K562 (cell line): ENCODE results near the gene DTWD2. TPM values are rescaled to one million over a fixed set of nuclear protein-coding genes. Genes with fewer than 3 reads are reported as not detected.

Experiments used
- ARHGAP35 ChIP-seq: fragments of 450-650 bp; IDR thresholded peaks from 2 replicates; pipeline ENCODE4 v1.6.1; 2018; ENCODE audit not compliant: partially characterized antibody
- BDP1 ChIP-seq: IDR thresholded peaks from 3 replicates; pipeline ENCODE4 v1.6.1; 2011; ENCODE audit not compliant: insufficient read length, insufficient read depth
- BRD9 ChIP-seq: fragments of 450-650 bp; IDR thresholded peaks from 2 replicates; pipeline ENCODE4 v1.6.1; 2018; ENCODE audit warnings: low read depth; ENCODE audit not compliant: partially characterized antibody
- CBX2 ChIP-seq: fragments of 200-600 bp; sonication (generic); IDR thresholded peaks from one replicate; pipeline ENCODE4 v1.6.1; 2012; ENCODE audit warnings: mild to moderate bottlenecking, low read length, inconsistent platforms; ENCODE audit not compliant: insufficient read depth, poor library complexity, severe bottlenecking
- CBX5 ChIP-seq: IDR thresholded peaks from 2 replicates; pipeline ENCODE4 v1.6.1; 2014; ENCODE audit warnings: low read depth, borderline replicate concordance
- CCAR2 ChIP-seq: fragments of 200-400 bp; formaldehyde crosslinking; IDR thresholded peaks from 2 replicates; pipeline ENCODE4 v1.6.1; 2017; ENCODE audit warnings: mild to moderate bottlenecking, low read depth, low read length
- ETS2 ChIP-seq: IDR thresholded peaks from 2 replicates; pipeline ENCODE4 v1.6.1; 2016; ENCODE audit warnings: borderline replicate concordance, missing genetic modification characterization, mild to moderate bottlenecking, moderate library complexity, missing compliant biosample characterization; ENCODE audit not compliant: poor library complexity, severe bottlenecking
- FOXK1 ChIP-seq: sonication (generic); formaldehyde crosslinking; IDR thresholded peaks from 2 replicates; pipeline ENCODE4 v1.8.0; 2022; ENCODE audit warnings: missing genetic modification reagents, mild to moderate bottlenecking, borderline replicate concordance
- HEY1 ChIP-seq: fragments of 250-450 bp; sonication (Bioruptor Pico); IDR thresholded peaks from 2 replicates; pipeline ENCODE4 v1.5.0; 2020; ENCODE audit warnings: mild to moderate bottlenecking, moderate library complexity, borderline replicate concordance
- MAFK ChIP-seq: IDR thresholded peaks from 2 replicates; pipeline ENCODE4 v1.6.1; 2011; ENCODE audit warnings: low read length, improper control_type of control experiment
- MAZ ChIP-seq, 2 experiments: fragments of 450-650 bp in 1 of 2; sonication (generic) in 1 of 2; formaldehyde crosslinking; IDR thresholded peaks in 1 of 2; conservative IDR thresholded peaks in 1 of 2; 2 replicates each; pipeline versions ENCODE4 v1.4.0 to v1.5.0; 2020; ENCODE audit warnings: mild to moderate bottlenecking in 1 of 2, missing genetic modification reagents in 1 of 2
- PHB2 ChIP-seq: fragments of 450-650 bp; IDR thresholded peaks from 2 replicates; pipeline ENCODE4 v1.6.1; 2017; ENCODE audit warnings: low read depth
- PML ChIP-seq: IDR thresholded peaks from 2 replicates; pipeline ENCODE4 v1.6.1; 2012; ENCODE audit warnings: low read length, inconsistent platforms
- STAG1 ChIP-seq: sonication (generic); formaldehyde crosslinking; IDR thresholded peaks from 2 replicates; pipeline ENCODE4 v1.5.0; 2020; ENCODE audit warnings: missing genetic modification reagents, borderline replicate concordance
- U2AF1 ChIP-seq: fragments of 200-400 bp; formaldehyde crosslinking; optimal IDR thresholded peaks from 2 replicates; pipeline ENCODE3; 2017; ENCODE audit warnings: mild to moderate bottlenecking, low read depth, low read length, moderate library complexity
- ZBTB7A ChIP-seq: IDR thresholded peaks from 2 replicates; pipeline ENCODE4 v1.6.1; 2011; ENCODE audit warnings: low read depth, mild to moderate bottlenecking, low read length, moderate library complexity, borderline replicate concordance; ENCODE audit not compliant: control insufficient read depth
- ZNF507 ChIP-seq: conservative IDR thresholded peaks from 2 replicates; pipeline ENCODE4 v1.6.1; 2017; ENCODE audit warnings: missing genetic modification characterization, missing compliant biosample characterization
- polyA plus RNA-seq, 8 experiments: library from polyadenylated mRNA; depleted of rRNA in 4 of 8; stranded (reverse) in 5 of 8; unstranded in 3 of 8; fragments of >200 nt; fragmentation: Nextera tagmentation in 2 of 8; fragmentation: Illumina TruSeq in 1 of 8; extraction: Ambion mirVana in 2 of 8; extraction: Trizol in 1 of 8; gene quantifications; 2 replicates each; pipeline versions ENCODE4 v1.2.1 to v1.2.3, GENCODE V29; 2011 to 2014; ENCODE audit warnings: inconsistent platforms in 1 of 8, missing spikeins in 1 of 8
- total RNA-seq, 7 experiments: library from RNA; depleted of rRNA in 6 of 7; stranded (reverse); fragments of >200 nt in 6 of 7; fragmentation: Illumina TruSeq in 2 of 7; extraction: Trizol in 2 of 7; gene quantifications; 2 replicates each; pipeline versions ENCODE4 v1.2.1 to v1.2.3, GENCODE V29; 2011 to 2021; ENCODE audit warnings: low replicate concordance in 1 of 7
- TF ChIP-seq, protein P1 (sequence below): sonication (generic); formaldehyde crosslinking; IDR thresholded peaks from 2 replicates; pipeline ENCODE4 v1.8.1; 2023; ENCODE audit warnings: mild to moderate bottlenecking, missing genetic modification reagents
- TF ChIP-seq, protein P2 (sequence below): fragments of 200-800 bp; sonication (Bioruptor generic); IDR thresholded peaks from 2 replicates; pipeline ENCODE4 v1.6.1; 2016; ENCODE audit warnings: missing genetic modification characterization, missing compliant biosample characterization
- TF ChIP-seq, protein P3 (sequence below): sonication (generic); formaldehyde crosslinking; IDR thresholded peaks from 2 replicates; pipeline ENCODE4 v1.8.0; 2022; ENCODE audit warnings: mild to moderate bottlenecking, missing genetic modification reagents

The DTWD2 gene
- total and polyA plus RNA-seq, 9 of the 15 experiments (the other 6 are each of a cell fraction or from before 2014, with no cell fraction given): 0.99 to 10.8 (median 4.1) TPM

DNA sequence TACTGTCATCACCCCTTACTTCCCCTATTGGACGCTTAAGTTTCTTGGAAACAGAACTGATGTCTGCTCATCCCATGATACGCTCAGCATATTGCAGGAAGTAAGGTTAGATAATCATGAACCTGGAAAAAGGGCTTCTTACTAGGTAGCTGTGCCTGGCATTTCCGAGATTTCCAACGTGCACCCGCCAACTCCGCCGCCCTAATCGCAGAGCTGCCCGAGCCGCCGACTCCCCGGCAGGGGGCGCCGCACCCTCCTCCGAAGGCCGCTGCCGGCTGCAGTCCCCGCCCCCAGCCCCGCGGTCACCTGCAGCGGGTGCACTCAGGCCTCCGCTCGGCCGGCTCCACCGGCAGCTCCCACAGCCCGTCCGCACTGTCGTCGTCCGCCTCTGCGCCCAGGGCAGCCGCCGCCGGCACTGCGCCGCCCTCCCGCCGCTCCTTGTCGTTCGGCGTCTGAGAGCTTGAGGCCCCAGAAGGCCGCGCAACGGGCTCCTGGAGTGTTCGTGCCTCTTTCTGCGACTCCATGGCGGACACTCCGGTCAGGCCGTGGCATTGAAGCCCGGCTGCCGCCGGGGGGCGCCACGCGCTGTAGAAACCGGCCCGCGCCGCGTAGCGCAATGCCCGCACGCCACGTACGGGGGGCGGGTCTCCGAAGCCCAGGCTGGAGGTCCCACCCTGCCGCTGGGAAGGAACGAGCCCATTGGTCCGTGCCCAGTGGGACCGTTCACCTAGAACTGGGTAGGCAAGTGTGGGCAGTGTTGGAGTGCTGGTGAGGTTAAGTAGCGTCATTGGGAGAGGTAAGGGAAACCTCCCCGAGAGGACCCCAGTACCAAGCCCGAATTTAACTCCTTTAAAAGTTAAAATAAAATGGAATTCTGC is at the start of gene DTWD2 (continued):
- TF ChIP-seq U2AF1 (peak; percentile 83), ARHGAP35 (no peak), FOXK1 (no peak), ZBTB7A (peak; percentile 77; the same call in 1 of the 2 replicates), CBX5 (no peak), ZNF507 (tag) (no peak), MAFK (no peak), CBX2 (no peak), ETS2 (no peak), PML (peak; percentile 72), HEY1 (CRISPR knock-in tag) (no peak), CCAR2 (no peak), PHB2 (no peak), BRD9 (no peak), STAG1 (CRISPR knock-in tag) (peak; percentile 87), BDP1 (no peak), MAZ (CRISPR knock-in tag; conservative IDR thresholded peaks at IDR 0.05 in 1 of 2, IDR thresholded peaks at IDR 0.05 in 1 of 2) (peak; percentile 67 to 88)
- TF ChIP-seq, protein P1, sequence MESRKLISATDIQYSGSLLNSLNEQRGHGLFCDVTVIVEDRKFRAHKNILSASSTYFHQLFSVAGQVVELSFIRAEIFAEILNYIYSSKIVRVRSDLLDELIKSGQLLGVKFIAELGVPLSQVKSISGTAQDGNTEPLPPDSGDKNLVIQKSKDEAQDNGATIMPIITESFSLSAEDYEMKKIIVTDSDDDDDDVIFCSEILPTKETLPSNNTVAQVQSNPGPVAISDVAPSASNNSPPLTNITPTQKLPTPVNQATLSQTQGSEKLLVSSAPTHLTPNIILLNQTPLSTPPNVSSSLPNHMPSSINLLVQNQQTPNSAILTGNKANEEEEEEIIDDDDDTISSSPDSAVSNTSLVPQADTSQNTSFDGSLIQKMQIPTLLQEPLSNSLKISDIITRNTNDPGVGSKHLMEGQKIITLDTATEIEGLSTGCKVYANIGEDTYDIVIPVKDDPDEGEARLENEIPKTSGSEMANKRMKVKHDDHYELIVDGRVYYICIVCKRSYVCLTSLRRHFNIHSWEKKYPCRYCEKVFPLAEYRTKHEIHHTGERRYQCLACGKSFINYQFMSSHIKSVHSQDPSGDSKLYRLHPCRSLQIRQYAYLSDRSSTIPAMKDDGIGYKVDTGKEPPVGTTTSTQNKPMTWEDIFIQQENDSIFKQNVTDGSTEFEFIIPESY: peak; percentile 79
- TF ChIP-seq, protein P2, sequence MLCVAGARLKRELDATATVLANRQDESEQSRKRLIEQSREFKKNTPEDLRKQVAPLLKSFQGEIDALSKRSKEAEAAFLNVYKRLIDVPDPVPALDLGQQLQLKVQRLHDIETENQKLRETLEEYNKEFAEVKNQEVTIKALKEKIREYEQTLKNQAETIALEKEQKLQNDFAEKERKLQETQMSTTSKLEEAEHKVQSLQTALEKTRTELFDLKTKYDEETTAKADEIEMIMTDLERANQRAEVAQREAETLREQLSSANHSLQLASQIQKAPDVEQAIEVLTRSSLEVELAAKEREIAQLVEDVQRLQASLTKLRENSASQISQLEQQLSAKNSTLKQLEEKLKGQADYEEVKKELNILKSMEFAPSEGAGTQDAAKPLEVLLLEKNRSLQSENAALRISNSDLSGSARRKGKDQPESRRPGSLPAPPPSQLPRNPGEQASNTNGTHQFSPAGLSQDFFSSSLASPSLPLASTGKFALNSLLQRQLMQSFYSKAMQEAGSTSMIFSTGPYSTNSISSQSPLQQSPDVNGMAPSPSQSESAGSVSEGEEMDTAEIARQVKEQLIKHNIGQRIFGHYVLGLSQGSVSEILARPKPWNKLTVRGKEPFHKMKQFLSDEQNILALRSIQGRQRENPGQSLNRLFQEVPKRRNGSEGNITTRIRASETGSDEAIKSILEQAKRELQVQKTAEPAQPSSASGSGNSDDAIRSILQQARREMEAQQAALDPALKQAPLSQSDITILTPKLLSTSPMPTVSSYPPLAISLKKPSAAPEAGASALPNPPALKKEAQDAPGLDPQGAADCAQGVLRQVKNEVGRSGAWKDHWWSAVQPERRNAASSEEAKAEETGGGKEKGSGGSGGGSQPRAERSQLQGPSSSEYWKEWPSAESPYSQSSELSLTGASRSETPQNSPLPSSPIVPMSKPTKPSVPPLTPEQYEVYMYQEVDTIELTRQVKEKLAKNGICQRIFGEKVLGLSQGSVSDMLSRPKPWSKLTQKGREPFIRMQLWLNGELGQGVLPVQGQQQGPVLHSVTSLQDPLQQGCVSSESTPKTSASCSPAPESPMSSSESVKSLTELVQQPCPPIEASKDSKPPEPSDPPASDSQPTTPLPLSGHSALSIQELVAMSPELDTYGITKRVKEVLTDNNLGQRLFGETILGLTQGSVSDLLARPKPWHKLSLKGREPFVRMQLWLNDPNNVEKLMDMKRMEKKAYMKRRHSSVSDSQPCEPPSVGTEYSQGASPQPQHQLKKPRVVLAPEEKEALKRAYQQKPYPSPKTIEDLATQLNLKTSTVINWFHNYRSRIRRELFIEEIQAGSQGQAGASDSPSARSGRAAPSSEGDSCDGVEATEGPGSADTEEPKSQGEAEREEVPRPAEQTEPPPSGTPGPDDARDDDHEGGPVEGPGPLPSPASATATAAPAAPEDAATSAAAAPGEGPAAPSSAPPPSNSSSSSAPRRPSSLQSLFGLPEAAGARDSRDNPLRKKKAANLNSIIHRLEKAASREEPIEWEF (CRISPR knock-in tag): no peak
- TF ChIP-seq, protein P3, sequence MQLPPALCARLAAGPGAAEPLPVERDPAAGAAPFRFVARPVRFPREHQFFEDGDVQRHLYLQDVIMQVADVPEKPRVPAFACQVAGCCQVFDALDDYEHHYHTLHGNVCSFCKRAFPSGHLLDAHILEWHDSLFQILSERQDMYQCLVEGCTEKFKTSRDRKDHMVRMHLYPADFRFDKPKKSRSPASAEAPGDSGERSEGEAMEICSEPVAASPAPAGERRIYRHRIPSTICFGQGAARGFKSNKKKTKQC: peak; percentile 81; the same call in 1 of the 2 replicates
